Measurements from ENCODE around the gene DOCK4.

GRCh38 chr7:111820621-111821020 lies 385.6 kb downstream of the DOCK4 start:
- TF ChIP-seq CTCF (IDR thresholded peaks at IDR 0.05): no peak
- no peak for TF ChIP-seq POLR2A (IDR thresholded peaks at IDR 0.05)
